ENCODE data around the gene RPS28.
"Not testable (repeated sequence)": the region's sequence is repeated elsewhere in the genome, so short reads cannot be mapped to it uniquely, and the experiment has no call there.

Gene RPS28

DNA sequence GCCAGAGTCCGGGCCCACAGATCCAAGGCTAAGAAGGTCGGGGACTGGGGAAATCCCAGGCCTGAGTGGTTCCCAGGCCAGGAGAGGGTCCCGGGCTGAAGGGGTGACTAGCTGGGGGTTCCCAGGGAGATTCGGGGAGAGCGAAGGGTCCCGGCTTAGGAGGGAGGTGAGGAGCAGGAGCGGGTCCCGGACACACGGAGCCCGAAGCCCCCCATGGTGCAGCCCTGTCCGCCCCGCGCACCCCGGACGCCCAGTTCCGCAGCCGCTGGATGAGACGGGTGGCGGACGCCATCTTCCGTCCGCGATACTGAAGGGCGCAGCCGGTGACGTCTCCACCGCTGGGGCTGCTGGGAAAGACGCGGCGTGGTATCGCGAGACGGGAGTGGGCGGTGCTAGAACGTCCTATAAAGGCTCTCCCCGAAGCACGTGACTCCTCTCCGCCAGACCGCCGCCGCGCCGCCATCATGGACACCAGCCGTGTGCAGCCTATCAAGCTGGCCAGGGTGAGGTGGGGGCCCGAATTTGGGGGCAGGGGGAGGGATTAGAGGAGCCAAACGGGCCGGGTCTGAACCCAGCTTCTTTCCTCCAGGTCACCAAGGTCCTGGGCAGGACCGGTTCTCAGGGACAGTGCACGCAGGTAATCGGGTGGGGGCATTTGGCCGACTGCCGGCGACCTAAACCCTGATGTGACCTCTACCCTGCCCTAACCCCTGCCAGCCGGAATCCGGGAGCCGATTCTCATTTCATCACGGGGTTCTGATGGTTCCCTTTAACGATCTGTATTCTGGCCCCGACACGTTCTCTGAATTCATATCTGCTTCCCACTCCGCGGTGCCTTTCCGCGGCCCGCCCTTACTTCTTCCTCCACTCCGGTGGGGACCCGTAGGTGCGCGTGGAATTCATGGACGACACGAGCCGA is at the start of gene RPS28, which contains the start of gene NDUFA7:
RPS28 (plus strand) TSS at position 430 of the 919 bp plus-strand sequence; CDS start at position 465, 35 bp downstream.
NDUFA7 (minus strand) TSS at position 309 of the 919 bp plus-strand sequence; CDS start at position 292, 17 bp downstream.
- DNase-seq (ENCODE audit: low read depth), result peak; percentile 89

DNA sequence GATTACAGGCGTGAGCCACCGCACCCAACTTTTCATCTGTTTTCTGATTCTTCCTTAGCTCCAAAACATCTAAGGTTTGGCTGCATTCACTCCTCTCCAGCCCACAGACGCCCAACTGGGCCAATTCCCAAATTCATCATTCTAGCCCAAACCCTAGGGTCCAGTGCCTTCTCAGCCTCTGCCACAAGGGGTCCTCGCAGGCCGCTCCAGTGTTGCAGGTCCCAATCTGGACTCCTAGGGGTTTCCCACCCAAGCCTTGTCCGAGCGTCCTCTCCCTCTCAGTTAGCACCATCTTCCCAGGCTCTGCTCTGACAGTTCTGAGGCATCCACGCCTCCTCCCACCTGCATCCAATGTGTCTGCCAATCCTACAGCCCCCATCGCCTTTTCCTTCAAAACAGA is 44.8 kb upstream of the RPS28 start:
- DNase-seq (ENCODE audit: low read depth), result not testable (repeated sequence)

DNA sequence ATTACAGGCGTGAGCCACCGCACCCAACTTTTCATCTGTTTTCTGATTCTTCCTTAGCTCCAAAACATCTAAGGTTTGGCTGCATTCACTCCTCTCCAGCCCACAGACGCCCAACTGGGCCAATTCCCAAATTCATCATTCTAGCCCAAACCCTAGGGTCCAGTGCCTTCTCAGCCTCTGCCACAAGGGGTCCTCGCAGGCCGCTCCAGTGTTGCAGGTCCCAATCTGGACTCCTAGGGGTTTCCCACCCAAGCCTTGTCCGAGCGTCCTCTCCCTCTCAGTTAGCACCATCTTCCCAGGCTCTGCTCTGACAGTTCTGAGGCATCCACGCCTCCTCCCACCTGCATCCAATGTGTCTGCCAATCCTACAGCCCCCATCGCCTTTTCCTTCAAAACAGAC is 30.0 kb upstream of the RPS28 start:
- not testable (repeated sequence) for DNase-seq (ENCODE audit: low read depth)

DNA sequence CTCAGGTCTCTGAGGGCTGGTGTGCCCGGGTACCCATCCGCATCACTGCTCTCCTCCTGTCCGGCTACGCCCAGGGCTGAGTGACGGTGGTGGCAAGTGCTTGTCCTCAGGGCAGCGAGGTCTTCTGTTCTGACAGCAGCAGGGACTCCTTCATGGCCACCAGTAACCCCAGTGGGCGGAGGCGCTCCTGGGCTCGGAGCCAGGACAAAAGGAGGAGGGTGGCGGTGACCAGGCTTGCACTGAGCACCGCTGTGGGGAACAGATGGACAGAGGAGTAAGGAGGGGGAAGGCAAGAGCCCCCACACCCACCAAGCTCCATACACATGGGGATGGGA is 19.0 kb upstream of the RPS28 start:
- no peak for DNase-seq (ENCODE audit: low read depth)

DNA sequence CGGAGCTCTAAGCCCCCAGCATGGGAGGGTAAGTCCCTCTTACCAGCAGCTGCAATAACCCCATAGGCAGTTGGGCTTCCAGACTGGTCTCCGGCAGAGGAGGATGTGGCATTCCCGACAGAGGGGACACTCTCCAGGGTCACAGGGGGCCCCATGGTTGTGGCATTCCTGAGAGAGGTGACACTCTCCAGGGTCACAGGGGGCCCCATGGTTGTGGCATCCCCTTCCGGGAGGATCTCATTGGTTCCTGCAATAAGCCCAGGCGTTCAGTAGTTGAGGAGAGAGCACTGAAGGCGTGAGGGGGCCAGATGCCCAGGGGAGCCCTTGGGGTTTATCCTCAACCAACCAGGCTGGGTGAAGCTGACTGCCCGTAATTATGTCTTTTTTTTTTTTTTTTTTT is 18.6 kb upstream of the RPS28 start:
- DNase-seq (ENCODE audit: low read depth), result no peak

DNA sequence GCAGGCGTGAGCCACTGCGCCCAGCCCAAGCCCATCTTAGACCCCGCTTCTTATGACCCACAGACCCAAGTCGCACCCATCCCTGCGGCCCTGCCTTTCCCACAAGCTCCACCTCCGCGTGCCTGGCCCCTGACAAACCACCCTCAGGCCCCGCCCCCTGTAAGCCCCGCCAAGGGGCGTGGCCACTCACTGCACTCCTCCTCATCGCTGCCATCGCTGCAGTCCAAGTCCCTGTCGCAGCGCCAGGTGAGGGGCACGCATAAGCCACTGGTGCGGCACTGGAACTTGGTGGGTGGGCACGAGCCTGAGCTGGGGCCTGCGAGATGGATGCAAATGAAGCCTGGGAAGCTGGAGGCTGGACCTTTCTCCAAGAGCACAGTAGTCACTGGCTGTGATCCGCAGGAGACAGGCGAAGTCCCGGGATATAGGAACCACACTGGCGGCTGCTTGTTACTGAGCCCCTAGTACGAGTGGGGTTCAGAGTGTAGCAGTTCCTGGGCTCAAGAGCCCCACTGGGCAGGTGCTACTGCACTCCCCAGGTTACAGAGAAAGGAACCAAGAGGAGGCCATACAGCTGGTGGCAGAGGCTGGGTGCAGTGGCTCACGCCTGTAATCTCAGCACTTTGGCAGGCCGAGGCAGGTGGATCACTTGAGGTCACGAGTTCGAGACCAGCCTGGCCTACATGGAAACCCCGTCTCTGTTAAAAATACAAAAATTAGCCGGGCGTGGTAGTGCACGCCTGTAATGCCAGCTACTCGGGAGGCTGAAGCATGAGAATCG is 16.3 kb upstream of the RPS28 start:
- no peak for DNase-seq (ENCODE audit: low read depth)

DNA sequence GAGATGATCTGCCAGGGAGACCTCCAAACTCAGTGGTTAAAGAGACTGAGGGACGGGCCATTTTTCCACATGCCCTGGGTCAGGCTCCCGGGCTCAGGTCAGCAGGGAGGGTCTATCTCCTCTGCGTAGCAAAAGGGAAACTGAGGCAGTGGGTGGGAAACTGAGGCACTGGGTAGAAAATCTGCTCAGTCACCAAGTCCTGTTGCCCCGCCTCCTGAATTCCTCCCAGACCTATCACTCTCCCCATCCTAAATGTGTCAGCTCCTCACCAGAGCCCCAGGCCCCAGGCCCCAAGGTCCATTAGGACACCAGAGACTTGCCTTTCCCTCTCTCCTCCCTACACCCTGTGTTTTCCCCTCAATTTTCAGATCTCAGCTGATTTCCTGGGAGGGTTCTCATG is 15.5 kb upstream of the RPS28 start:
- no peak for DNase-seq (ENCODE audit: low read depth)

DNA sequence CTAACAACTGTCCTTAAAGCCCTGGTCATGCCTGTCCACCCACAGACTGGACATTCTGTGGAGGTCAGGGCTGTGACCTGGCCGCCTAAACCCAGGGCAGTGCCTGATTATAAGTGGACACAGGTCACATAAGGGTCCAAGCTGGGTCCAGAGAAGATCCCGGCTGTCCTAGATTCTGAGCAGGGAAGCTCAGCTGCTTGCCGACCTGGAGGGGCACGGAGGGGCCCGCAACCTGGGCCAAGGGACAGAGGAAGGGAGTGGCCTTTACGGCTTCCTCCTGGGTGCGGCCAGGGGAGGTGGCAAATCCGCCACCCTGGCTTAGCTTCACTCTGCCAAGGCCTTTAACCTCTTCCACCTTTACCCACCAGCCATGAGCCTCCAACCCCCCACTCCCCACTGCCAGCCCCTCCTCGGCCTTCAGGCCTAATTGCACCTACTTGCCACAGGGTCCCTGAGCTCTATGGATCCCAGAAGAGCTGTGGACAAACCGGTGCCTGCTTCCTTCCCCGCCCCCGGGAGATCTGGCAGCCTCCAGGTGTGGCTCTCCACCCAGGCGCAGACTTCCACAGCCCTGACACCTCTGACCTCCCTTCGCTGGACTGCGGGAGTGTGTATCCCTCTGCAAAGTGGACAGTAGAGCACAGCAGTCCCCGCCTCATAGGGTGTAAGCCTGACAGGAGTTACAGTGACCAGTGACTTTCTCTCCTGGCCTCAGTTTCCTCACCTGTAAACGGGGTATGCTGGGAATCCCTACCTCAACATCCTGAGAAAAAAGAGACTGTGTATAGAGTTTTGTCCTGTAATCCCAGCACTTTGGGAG is 14.9 kb upstream of the RPS28 start:
- DNase-seq (ENCODE audit: low read depth), result no peak

DNA sequence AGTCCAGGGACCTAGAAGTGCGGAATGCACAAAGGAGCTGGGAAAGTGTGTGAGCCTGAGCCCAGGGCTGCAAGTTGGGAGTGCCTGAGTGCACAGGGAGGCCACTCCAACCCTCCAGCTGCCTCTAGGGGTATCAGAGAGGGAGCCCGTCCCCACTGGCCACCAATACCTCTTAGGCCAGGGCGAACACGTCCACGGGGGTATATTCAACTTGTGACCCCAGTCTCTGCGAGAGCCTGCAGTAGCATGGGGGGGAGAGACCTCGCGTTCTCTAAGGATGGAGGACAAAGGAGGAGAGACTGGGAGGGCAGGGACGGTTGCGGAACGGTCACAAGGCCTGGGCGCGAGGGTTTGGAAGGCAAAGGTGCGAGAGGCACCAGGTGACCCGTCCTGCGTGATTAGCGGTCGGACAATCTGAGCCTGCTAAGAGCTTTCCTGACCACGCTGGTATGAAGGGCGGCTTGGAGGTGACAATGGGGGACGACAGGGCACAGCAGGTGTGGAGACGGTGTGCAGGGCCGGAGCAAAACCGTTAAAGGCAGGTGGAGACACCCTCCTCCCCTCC is 13.8 kb upstream of the RPS28 start:
- DNase-seq (ENCODE audit: low read depth), result no peak

DNA sequence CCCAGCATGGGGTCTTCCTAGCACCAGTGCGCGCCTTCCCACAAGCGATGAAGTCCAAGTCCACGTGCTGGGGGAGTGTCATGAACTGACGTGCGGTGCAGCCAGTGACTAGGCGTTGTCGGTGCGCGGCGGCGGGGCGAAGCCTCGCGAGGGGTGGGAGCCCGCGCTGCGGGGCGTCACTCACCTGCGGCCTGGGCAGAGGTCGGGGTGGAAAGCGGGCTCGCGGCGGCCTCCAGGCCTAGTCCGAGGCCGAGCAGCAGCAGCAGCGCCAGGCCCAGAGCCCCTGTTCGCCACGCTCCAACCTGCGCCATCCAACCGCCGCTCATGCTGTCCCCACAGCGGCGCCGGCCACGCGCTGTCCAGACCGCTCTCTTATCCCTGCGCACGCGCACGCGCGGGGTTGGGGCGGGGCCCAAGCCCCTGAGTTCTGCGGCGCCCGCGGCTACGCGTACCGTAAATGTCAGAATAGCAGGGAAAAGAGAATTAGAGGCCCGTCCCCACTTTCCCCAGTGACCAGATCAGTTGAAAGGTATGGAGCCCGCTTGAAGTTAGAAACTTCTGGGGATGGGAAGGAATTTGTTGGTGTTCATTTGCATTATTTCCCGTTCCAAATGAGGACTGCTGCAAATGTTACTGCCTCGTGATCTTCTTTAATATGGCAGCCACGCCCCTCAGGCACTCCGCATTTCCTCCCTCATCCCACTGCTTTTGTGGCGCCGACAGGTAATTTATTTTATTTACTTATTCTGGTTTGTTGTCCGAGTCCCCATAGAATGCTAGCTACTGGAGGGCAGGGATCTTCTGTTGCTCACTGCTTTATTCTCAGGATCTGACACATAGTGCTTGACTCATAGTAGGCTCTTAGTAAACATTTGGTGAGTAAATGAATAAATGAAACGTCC is 13.1 kb upstream of the RPS28 start, which contains the start of gene CD320:
CD320 (minus strand) TSS at position 394 of the 902 bp plus-strand sequence; CDS start at position 326, 68 bp downstream.
- DNase-seq (ENCODE audit: low read depth), result peak; percentile 72

DNA sequence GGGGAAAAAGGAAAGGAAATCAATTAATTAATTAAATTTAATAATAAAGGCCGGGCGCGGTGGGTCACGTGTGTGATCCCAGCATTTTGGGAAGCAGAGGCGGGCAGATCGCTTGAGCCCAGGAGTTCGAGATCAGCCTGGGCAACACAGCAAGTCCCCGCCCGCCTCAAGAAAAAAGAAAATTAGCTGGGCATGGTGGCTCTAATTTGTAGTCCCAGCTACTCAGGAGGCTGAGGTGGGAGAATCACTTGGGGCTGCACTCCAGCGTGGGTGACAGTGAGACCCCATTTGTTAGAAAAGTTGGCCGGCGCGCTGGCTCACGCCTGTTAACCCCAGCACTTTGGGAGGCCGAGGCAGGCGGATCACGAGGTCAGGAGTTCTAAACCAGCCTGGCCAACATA is 12.4 kb upstream of the RPS28 start:
- DNase-seq (ENCODE audit: low read depth), result no peak

DNA sequence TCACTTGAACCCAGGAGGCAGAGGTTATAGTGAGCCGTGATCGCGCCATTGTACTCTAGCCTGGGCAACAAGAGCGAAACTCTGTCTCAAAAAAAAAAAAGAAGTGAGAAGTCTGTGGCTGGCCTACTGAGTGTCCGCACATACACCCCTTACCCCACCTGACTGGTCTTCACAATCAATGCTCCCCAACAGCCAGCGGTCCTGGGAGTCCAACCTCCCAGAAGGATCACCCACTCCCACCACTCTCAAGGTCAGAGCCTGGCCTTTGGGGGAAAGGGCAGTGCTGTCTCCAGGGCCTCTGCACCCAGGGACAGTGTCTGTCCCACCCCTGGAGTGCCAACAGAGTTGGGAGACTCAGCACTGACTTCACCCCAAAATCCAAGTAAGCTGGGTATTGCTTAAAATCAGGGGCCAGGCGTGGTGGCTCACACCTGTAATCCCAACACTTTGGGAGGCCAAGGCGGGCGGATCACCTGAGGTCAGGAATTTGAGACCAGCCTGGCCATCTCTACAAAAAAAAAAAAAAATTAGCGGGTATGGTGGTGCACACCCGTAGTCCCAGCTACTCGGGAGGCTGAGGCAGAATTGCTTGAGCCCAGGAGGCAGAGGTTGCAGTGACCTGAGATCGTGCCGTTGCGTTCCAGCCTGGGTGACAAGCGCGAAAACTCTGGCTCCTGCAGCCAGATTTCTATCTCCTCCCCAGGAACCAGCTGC is 10.8 kb upstream of the RPS28 start:
- DNase-seq (ENCODE audit: low read depth), result no peak

DNA sequence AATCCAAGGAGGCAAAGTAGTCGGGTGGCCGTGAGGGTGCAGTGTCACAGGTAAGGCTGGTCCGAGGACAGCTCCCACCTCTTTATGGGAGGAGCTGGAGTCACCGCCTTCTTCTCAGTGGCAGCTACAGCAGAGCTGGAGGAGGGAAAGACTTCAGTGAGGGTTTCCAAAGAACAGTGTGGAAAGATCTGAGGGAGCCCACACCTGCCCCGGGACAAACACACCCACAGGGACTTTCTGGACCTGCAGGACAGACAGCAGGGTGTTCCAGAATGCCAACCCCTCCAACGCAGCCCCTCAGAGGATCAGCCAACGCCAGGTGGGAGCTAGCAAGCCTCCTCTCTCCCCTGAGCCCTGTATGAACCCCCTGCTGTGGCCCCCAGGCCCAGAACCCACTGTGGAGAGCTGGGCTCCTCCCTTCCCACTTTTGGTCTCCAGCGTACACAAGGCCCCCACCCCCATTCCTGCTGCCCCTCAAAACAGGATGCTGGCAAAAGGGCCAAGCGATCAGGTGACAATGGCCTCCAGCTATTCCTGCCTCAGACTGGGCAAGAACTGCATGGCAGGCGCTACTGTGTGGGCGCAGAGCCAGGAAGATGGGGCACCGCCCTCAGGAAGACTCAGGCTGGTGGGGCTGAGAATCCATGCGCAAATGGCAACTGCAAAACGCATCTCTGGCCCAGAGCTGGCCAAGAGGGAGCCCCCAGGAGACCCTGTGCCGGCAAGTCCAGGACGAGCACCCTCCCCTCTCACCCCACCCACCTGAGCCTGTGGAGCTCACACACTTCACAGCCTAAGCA is 9.6 kb upstream of the RPS28 start:
- DNase-seq (ENCODE audit: low read depth), result no peak

DNA sequence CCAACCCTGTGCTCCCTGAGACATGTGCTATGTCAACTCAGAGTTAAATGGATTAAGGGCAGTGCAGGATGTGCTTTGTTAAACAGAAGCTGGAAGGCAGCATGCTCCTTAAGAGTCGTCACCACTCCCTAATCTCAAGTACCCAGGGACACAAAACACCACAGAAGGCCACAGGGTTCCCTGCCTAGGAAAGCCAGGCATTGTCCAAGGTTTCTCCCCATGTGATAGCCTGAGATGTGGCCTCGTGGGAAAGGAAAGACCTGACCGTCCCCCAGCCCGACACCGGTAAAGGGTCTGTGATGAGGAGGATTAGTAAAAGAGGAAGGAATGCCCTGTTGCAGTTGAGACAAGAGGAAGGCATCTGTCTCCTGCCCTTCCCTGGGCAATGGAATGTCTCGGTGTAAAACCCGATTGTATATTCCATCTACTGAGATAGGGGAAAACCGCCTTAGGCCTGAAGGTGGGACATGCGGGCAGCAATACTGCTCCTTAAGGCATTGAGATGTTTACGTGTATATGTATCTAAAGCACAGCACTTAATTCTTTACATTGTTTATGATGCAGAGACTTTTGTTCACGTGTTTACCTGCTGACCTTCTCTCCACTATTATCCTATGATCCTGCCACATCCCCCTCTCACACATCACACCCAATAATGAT is 6.2 kb upstream of the RPS28 start:
- DNase-seq (ENCODE audit: low read depth), result not testable (repeated sequence)

DNA sequence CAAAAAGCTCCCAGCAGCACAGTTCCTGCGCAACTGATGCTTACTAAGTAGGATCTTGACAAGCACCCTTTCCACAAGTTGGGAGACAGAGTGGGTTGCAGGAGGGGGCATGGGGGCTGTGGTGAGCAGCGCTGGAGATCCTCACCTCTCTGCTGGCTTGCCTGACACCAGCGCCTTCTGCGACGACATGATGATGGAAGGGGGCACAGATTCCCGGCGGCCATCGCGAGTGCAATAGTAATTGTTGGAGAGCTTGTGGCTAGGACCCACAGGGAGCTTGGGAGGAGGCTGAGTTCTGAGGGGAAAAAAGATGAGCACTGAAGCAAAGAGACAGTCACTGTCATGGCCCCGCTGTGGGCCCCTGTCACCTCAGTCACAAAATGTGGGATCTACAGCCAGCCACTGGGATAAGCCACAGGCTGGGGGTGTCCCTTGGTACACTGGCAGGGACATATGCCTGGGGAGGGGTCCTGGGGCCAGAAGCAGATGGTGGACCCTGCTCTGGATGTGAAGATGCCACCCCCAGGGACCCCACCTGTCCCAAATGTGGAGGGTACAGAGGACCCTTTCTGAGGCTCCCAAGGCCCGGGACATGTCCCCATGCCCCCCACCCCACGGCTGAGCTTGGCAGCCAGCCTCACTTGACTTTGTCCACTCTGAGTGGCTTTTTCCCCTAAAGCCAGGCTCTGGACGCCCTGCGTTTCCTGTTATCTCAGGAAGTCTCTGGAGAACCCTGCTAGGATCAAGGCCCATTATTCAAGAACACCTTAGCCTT is 4.8 kb upstream of the RPS28 start:
- no peak for DNase-seq (ENCODE audit: low read depth)

DNA sequence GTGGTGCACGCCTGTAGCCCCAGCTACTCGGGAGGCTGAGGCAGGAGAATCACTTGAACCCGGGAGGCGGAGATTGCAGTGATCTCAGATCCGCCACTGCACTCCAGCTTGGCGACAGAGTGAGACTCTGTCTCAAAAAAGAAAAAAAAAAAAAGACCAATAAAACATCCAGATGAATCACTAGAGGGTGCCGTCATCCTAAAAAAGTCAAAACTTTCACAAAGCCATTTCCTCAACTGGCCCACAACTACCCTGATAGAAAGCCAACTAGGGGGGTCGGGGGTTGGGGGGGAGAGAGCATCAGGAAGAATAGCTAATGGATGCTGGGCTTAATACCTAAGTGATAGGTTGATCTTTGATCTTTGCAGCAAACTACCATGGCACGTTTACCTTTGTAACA is 2.5 kb upstream of the RPS28 start:
- DNase-seq (ENCODE audit: low read depth), result not testable (repeated sequence)

DNA sequence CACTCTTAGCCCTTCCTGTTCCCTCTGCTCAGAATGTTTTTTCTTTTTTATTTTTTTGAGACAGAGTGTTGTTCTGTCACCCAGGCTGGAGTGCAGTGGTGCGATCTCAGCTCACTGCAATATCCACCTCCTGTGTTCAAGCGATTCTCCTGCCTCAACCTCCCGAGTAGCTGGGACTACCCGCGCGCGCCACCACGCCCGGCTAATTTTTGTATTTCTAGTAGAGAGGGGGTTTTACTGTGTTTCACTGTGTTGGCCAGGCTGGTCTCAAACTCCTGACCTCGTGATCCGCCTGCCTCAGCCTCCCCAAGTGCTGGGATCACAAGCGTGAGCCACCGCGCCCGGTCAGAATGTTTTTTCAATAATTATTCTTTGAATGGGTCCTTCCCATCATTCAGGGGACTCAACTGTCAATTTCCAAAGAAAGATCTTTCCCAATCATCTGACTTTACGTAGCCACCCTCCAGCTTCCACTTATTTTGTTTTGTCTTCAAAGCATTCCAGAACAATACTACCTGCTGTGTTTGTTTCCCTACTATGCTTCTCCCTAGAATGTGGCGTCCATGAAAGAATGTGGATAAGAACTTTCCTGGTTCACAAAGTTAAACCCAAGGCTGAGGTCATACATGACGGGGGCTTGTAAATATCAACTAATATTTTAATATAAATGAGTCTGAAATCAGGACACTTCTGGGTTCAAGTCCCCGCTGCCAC is 1.3 kb upstream of the RPS28 start:
- DNase-seq (ENCODE audit: low read depth), result no peak
